SJCRH30 (cell line): ENCODE results near the gene DHRS1. TPM values are rescaled to one million over a fixed set of nuclear protein-coding genes. Genes with fewer than 3 reads are reported as not detected.
A peak's percentile ranks its signal among the peaks of the same experiment; 100 is the strongest.

Source experiments
- DNase-seq, 2 experiments: peaks; one replicate each; pipeline ENCODE4 v3.0.0-alpha.2; 2015 to 2020
- H3K27ac ChIP-seq: fragments of 250-450 bp; sonication (Bioruptor Pico); 2 replicates; pipeline ENCODE4 v1.5.1; 2020; ENCODE audit warnings: mild to moderate bottlenecking, moderate library complexity
- H3K27me3 ChIP-seq: fragments of 250-450 bp; sonication (Bioruptor Pico); 2 replicates; pipeline ENCODE4 v1.5.1; 2020; ENCODE audit warnings: mild to moderate bottlenecking, moderate library complexity
- H3K36me3 ChIP-seq: fragments of 250-450 bp; sonication (Bioruptor Pico); 2 replicates; pipeline ENCODE4 v1.5.1; 2020; ENCODE audit warnings: mild to moderate bottlenecking, moderate library complexity
- H3K4me1 ChIP-seq: fragments of 250-450 bp; sonication (Bioruptor Pico); 2 replicates; pipeline ENCODE4 v1.5.1; 2020; ENCODE audit warnings: mild to moderate bottlenecking, moderate library complexity
- H3K4me3 ChIP-seq: fragments of 250-450 bp; sonication (Bioruptor Pico); 2 replicates; pipeline ENCODE4 v1.5.1; 2020; ENCODE audit warnings: mild to moderate bottlenecking, moderate library complexity
- H3K9me3 ChIP-seq: fragments of 250-450 bp; sonication (Bioruptor Pico); replicated peaks from 2 replicates; pipeline ENCODE4 v1.5.1; 2020; ENCODE audit warnings: mild to moderate bottlenecking, moderate library complexity
- total RNA-seq: library from RNA; depleted of rRNA; stranded (reverse); fragments of >200 nt; shearing (Covaris generic); gene quantifications from 2 replicates; pipeline ENCODE4 v1.2.3, GENCODE V29; 2014

DHRS1 gene
- total RNA-seq, 1 experiment from 2014 or later, result 9.5 TPM

DNA sequence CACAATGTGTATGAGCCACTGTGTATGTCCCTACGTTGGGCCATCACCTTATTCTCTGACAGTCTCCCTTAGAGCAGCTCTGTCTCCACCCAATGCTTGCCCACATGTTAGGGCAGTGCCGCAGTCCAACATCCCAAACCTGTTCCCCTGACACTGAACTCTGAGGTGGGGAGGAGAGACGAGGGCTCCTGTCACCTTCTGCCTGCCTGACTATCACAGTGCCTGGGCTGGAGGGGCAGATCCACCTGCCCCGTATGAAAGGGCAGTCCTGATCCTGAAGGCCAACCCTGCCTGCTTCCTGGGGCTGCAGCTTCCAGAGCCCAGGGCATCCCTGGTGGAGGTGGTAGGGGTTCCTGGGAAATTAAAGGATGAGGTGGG is 38.8 kb downstream of the DHRS1 start:
- H3K4me3 ChIP-seq, result no peak overlapping the region
- H3K9me3 ChIP-seq, result no peaks in the 10 kb centered on the region
- no peak overlapping the region for H3K27ac ChIP-seq
- H3K36me3 ChIP-seq, result no peaks in the 10 kb centered on the region
- DNase-seq, result no peak
- H3K27me3 ChIP-seq, result no peaks in the 10 kb centered on the region
- no peaks in the 10 kb centered on the region for H3K4me1 ChIP-seq

DNA sequence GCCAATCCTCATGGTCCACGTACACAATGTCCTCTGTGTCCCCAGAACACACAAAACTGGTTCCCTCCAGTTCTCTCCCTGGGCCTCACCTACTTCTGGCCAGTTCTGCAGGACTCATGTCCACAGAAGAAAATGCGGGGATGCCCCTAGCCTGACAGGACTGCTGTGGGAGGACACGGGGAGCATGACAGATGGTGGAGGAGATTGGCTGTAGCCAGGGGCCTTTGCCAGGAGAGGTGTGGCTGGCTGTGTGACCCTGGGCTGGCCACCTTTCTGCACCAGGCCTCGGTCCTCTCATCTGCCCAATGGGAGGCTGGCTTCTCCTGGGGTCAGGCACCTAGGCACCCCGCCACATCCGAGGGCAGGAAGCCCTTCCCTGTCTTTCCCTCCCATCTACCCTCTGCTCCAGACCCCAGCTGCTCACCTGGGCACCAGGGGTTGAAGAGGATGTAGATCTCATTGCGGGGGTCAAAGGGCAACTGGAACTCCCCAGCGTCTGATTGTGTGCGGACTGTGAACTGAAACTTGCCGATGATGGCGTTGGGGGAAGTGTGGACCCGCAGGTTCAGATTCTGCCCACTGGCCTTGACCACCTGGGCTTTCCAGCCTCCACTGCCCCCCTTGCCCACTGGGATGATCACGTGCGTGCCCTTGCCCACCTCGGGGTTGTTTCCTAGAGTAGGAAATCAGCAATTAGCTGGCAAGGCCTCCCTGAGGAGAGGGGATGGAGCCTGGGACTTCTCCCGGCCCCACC is 39.4 kb downstream of the DHRS1 start:
- Histone ChIP-seq H3K4me1 (no peaks in the 10 kb centered on the region), H3K27ac (no peak overlapping the region), H3K27me3 (no peaks in the 10 kb centered on the region), H3K9me3 (no peaks in the 10 kb centered on the region), H3K36me3 (no peaks in the 10 kb centered on the region), H3K4me3 (no peak overlapping the region)
- no peak for DNase-seq

DNA sequence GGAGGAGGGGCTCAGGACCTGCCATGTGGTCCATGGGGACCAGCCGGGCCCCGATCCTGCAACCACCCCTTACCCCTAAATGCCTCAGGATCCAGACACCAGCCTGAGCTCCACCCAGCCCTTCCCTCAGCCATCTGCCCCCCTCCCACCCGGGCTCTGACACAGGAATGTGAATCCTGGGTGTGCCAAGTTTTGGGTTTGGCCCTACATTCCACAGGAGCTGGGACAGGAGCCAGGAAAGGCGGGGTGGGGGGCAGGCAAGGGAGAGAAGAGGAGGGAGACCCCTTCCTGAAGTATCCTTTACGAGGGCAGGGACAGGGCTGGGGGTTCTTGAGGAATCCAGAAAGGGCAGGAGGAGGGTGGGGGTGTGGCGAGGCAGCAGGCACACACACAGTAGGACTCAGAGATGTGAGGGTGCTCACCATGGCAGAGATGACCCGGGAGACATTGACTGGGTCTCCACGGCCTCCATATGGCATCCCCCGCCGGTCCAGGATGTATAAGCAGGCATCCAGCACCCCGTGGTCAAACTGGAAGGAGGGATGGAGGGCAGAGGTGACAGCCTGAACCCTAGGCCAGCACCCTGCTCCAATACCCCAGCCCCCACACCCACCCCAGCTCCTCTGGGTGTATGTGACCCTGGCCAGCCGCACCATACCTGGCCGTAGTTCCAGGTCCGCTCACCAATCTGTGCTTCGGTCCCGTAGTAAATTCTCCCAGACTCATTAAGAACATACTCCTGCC is 40.1 kb downstream of the DHRS1 start:
- Histone ChIP-seq H3K4me1 (no peaks in the 10 kb centered on the region), H3K27me3 (no peaks in the 10 kb centered on the region), H3K27ac (no peak overlapping the region), H3K4me3 (no peak overlapping the region), H3K9me3 (no peaks in the 10 kb centered on the region), H3K36me3 (no peaks in the 10 kb centered on the region)
- peak in 1 of 2 experiments; percentile 27 for DNase-seq

DNA sequence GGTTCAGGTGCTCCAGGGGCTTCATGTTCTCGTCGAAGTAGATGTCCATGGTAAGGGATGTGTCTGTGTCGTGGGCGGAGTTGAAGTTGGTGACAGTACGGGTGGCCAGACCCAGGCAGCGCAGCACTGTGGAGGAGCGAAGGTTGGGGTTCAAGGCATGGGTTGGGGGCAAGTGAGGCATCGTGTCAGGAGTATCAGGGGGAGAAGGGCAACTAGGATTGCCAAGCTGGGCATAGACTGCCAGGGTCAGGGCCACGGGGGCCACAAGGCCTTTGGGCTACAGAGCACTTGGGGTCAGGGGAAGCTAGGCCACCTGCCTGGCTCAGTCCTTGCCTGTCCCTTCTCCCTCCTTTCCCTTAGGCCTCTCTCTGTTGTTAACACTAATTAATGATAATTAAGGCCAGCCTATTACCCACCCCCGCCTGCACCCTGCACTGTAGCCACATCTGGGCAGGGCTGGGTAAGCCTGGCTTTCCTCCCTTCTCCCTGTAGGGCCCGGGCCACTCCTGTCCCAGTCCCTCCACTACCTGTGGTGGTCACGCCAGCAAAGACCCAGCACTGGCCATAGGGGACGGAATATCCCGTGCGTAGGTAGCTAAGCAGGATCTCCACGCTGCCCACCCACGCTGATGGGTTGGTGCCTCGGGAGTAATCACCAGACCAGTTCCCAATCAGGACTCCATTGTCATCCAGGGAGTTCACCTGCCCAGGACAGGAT is 40.9 kb downstream of the DHRS1 start:
- Histone ChIP-seq H3K27me3 (no peaks in the 10 kb centered on the region), H3K4me1 (no peaks in the 10 kb centered on the region), H3K27ac (no peak overlapping the region), H3K4me3 (no peak overlapping the region), H3K36me3 (no peaks in the 10 kb centered on the region), H3K9me3 (no peaks in the 10 kb centered on the region)
- DNase-seq, result no peak

DNA sequence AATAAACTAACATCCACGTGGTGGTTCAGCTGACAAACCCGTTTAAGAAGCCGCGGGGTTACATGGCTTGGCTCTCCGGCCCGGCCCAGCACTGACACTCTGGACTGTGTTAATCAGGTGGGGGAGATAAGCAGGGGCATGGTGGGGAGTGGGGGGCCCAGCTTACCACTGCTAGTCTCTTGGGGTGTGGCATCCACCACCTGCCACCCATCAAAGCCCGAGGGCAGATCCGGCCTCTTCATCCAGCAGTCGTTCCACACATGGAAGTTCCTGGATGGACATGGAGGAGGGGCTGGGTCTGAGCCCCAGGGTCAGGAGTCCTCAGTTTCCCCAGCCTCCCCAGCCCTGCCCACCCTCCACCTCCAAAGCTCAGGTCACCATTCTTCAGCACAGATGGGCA is 41.5 kb downstream of the DHRS1 start:
- H3K9me3 ChIP-seq, result no peaks in the 10 kb centered on the region
- H3K27me3 ChIP-seq, result no peaks in the 10 kb centered on the region
- no peaks in the 10 kb centered on the region for H3K36me3 ChIP-seq
- DNase-seq, result no peak
- H3K4me1 ChIP-seq, result no peaks in the 10 kb centered on the region
- no peak overlapping the region for H3K4me3 ChIP-seq
- H3K27ac ChIP-seq, result no peak overlapping the region

DNA sequence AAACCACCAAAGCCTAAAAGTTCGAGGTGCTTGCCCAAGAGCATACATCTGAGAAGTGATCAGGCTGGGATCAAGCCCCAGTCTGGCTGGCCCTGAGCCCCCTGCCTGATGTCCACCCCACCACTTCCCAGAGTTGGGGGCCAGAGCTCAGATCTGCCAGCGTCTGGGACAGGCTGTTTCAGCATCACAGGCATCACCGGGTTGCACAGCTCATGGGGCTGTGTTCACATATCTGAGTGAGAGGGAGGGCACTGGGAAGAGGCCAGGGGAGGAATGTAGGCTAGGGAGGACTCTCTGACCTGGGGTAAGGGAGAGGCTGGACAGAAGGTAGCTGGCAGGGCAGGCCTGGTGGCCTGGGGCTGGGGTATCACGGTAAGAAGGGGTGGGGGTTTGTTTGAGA is 42.6 kb downstream of the DHRS1 start:
- Histone ChIP-seq H3K4me3 (no peak overlapping the region), H3K36me3 (no peaks in the 10 kb centered on the region), H3K27ac (no peak overlapping the region), H3K27me3 (no peaks in the 10 kb centered on the region), H3K4me1 (no peaks in the 10 kb centered on the region), H3K9me3 (no peaks in the 10 kb centered on the region)
- DNase-seq, result no peak

DNA sequence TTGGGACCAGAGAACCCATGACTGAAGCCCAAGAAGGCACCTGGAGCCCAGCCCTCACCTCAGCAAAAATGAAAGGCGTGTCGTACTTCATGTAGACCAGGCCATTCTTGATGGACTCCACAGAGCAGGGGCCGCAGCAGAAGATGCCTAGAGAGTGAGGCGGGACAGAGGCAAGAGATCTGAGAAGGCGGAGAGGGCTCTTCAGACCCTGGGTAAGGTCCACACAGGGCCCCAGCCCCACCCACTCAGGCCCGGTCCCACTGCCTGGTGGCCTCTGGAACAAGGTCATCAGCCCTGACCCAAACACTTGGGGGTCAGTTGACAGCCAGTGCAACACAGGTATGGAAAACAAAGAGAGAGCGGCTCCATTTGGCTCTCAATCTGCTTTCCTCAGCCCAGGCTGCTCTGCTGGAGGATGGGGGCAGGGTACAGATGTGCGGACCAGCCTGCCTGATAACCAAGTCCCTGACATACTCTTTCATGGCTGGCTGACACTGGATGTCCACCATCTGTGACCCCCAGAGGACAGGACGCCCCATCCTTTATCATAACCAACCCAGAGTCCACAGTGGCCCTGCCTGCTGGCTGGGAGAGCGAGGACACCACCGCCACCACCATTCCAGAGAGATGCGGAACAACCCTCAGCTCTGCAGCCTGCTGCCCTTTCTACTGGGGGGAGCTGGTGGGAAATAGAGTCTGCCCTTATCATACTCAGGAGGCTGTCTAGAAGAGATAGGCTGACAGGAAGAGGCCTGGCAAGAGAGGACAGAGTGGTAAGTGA is 43.5 kb downstream of the DHRS1 start:
- Histone ChIP-seq H3K36me3 (no peaks in the 10 kb centered on the region), H3K9me3 (no peaks in the 10 kb centered on the region), H3K4me1 (no peaks in the 10 kb centered on the region), H3K27ac (no peak overlapping the region), H3K4me3 (no peak overlapping the region), H3K27me3 (no peaks in the 10 kb centered on the region)
- DNase-seq, result no peak

DNA sequence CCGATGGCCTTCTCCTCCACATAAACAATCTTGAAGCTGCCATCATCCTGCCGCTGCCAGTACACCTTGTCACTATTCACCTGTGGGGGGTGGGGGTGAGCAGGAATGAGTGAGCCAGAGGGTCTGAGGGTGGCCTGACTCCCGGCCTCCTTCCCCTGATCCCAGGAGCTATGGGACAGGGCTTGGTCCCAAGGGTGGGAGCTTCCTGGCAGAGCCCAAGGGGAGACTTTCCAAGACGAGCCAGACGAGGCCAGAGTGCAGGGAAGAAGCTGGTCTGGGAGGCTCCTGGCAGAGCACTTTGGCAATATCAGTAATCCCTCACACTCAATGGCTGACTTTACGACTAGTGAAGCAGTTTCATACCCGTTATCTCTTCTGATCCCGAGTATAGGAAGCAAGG is 44.1 kb downstream of the DHRS1 start:
- no peak for DNase-seq
- Histone ChIP-seq H3K4me1 (no peaks in the 10 kb centered on the region), H3K36me3 (no peaks in the 10 kb centered on the region), H3K4me3 (no peak overlapping the region), H3K9me3 (no peaks in the 10 kb centered on the region), H3K27ac (no peak overlapping the region), H3K27me3 (peaks cover 1% of the 10 kb centered on the region; the same call in 1 of the 2 replicates)

DNA sequence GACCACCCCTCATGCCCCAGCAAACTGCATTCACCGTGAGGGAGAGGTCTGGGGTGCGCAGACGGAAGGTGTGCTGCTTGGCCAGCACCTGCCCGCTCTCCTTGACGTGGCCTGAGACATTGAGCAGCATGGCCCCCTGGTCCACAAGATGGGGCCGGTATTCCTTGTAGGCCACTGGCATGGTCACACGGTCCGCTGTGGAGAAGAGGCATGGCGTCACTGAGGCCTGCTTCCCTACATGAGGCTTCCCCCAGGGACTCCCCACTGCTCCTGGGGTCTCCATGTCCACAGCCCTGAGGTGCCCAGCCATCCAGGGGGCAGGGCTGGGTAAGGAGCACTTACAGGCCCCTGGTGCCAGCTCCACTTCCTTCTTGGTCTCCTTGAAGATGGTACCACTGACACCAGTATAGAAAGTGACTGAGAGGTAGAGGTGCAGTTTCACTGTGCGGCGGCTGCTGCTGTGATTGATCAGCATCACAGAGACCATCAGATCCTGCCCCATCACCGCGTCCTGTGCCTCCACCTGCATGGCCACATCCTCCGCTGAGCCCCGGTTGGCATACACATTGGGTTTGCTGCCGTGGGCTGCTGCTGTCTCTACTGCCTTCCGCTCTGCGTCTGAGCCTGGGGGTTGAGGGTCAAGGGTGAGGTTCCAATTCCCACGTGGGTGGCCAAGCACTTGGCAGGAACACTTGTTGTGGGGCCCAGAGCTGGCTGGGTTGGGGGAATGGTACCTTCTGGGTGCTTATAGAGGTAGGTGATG is 44.8 kb downstream of the DHRS1 start:
- no peaks in the 10 kb centered on the region for H3K36me3 ChIP-seq
- no peaks in the 10 kb centered on the region for H3K4me1 ChIP-seq
- no peak overlapping the region for H3K27ac ChIP-seq
- no peaks in the 10 kb centered on the region for H3K9me3 ChIP-seq
- no peak overlapping the region for H3K4me3 ChIP-seq
- no peak for DNase-seq
- peaks cover 4% of the 10 kb centered on the region; the same call in 1 of the 2 replicates for H3K27me3 ChIP-seq

DNA sequence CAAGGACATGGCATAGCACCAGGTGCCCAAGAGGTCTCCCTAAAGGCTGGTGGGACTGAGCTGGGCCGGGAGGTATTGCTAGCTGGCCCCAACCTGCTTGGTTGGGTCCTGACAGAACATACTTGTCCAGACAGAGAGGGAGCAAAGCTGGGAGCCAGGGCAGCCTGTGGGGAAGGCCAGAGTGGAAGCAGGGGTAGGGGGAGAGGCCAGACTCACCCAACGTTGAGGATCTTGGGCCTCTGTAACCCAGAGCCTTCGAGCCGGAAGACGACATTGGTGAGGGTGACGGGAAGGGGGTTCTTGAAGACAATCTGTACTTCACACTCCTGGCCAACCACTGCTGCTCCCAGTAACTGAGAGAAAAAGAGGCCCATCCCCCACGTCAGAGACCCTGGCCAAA is 45.6 kb downstream of the DHRS1 start:
- no peak for DNase-seq
- Histone ChIP-seq H3K9me3 (no peaks in the 10 kb centered on the region), H3K27me3 (peaks cover 4% of the 10 kb centered on the region; the same call in 1 of the 2 replicates), H3K4me1 (no peaks in the 10 kb centered on the region), H3K4me3 (no peak overlapping the region), H3K36me3 (no peaks in the 10 kb centered on the region), H3K27ac (no peak overlapping the region)

DNA sequence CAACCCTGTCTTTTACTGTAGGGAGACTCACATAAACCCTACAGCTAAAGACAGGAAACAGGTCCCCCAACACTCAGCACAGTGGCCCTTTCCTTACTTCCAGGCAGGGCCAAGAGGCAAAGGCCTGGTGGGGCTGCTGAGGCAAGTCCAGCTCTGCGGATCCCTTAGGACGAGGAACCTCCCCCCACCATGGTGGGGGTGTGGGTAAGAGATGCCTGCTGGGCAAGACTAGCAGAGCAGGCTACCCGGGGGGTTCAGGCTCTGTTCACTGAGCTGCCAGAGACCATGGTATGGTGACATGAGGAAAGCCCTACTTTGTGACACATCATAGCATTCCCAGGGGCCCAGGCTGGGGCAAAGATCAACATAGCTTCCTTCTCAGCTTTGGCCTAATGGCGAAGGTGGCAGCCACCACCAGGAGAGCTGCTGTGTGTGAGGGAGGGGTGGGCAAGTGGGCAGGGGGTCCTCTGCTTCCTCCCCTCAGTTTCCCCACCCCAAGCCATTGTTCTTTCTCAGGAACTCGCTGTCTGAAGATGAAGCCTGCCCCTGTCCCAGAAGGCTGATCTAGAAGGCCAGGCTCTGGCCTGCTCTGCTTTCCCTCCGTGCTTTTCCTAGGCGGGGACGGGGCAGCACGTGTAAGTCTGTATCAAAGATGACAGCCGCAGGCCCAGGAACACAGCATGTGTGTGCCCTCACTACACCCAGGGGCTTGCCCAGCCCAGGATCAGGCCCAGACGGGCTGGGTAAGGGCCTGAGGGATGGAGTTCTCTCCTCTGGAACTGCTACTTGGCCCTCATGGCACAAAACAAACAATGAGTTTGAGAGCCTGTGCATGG is 47.1 kb downstream of the DHRS1 start:
- DNase-seq, result no peak
- H3K27ac ChIP-seq, result no peak overlapping the region
- H3K4me3 ChIP-seq, result no peak overlapping the region
- no peaks in the 10 kb centered on the region for H3K4me1 ChIP-seq
- H3K9me3 ChIP-seq, result no peaks in the 10 kb centered on the region
- no peaks in the 10 kb centered on the region for H3K36me3 ChIP-seq
- peaks cover 4% of the 10 kb centered on the region; the same call in 1 of the 2 replicates for H3K27me3 ChIP-seq

DNA sequence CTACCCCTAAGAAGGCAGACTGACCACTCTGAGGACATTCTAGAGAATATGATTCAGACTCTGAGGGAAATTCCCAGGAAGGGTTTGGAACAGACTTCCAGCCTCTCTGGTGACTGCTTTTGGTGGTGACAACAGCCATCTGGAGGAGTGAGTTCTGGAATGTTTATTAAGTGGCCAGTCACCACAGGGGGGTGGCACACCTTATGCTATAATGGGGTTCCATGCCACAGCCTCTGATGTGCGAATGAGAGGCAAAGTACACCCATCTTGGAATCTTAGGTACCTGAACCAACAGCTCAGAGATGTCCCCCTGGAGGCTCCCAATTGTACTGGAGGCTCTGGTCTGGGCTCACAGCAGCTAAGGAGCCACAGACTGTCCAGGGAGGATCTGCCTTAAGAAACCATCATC is 47.7 kb downstream of the DHRS1 start:
- DNase-seq, result no peak
- no peaks in the 10 kb centered on the region for H3K9me3 ChIP-seq
- no peaks in the 10 kb centered on the region for H3K4me1 ChIP-seq
- no peak overlapping the region for H3K27ac ChIP-seq
- no peaks in the 10 kb centered on the region for H3K36me3 ChIP-seq
- no peak overlapping the region for H3K4me3 ChIP-seq
- peaks cover 4% of the 10 kb centered on the region; the same call in 1 of the 2 replicates for H3K27me3 ChIP-seq

DNA sequence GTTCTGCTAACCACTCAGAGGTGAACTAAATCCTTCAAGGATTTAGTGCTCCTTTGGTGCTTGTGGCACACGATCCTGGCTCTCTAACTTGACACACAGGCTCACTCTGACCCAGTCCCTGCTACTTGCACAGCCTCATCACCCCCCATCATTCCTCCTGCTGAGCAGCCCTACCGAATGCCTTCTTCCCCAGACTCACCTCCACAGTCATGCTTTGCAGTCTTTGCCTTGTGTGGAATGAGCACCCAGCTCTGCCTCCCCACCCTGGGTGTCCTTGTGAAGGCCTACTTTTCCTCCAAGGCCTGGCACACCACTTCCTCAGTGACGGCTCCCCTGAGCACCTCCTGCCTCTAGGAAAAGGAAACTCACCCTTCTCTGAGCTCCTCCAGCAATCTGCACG is 49.2 kb downstream of the DHRS1 start:
- Histone ChIP-seq H3K4me3 (no peak overlapping the region), H3K4me1 (no peaks in the 10 kb centered on the region), H3K27me3 (peaks cover 4% of the 10 kb centered on the region; the same call in 1 of the 2 replicates), H3K36me3 (no peaks in the 10 kb centered on the region), H3K27ac (no peak overlapping the region), H3K9me3 (no peaks in the 10 kb centered on the region)
- no peak for DNase-seq
